Adrenal gland (tissue), 12 donors: ENCODE data around the gene BMPR1B. TPM values are rescaled to one million over a fixed set of nuclear protein-coding genes. Genes with fewer than 3 reads are reported as not detected.
"Not testable (repeated sequence)": the region's sequence is repeated elsewhere in the genome, so short reads cannot be mapped to it uniquely, and the experiment has no call there.

Experiments used
- DNase-seq, 7 donors: peaks; one replicate each; pipeline ENCODE4 v3.0.0-alpha.2; 2019 to 2020
- H3K27ac ChIP-seq, 5 donors: fragments of 200-600 bp; sonication (generic) in 4 of 5; 1 replicate in 3 of 5; 2 replicates in 2 of 5; pipeline versions ENCODE4 v1.5.1 to v1.8.0; 2016 to 2020; ENCODE audit warnings: mild to moderate bottlenecking in 1 of 5
- H3K27me3 ChIP-seq: fragments of 200-600 bp; 2 replicates; pipeline ENCODE4 v1.8.0; 2021
- H3K36me3 ChIP-seq, 2 donors: fragments of 200-600 bp; replicated peaks in 1 of 2; 1 replicate in 1 of 2; 2 replicates in 1 of 2; pipeline versions ENCODE4 v1.5.1 to v1.8.0; 2018 to 2022
- H3K4me1 ChIP-seq, 2 donors: fragments of 200-600 bp; replicated peaks in 1 of 2; 1 replicate in 1 of 2; 2 replicates in 1 of 2; pipeline versions ENCODE4 v1.5.1 to v1.8.0; 2018 to 2021
- H3K4me3 ChIP-seq, 4 donors: fragments of 200-600 bp; sonication (generic) in 3 of 4; one replicate each; pipeline ENCODE4 v1.5.1; 2016 to 2018
- H3K9me3 ChIP-seq, 3 donors: fragments of 200-600 bp; sonication (generic) in 1 of 3; replicated peaks in 1 of 3; 1 replicate in 2 of 3; 2 replicates in 1 of 3; pipeline versions ENCODE4 v1.5.1 to v1.8.0; 2016 to 2021
- POLR2A ChIP-seq, 2 donors: fragments of 450-650 bp; IDR thresholded peaks; one replicate each; pipeline ENCODE4 v1.6.1; 2017; ENCODE audit warnings: antibody characterized with exemption in 2 of 2, mild to moderate bottlenecking in 2 of 2, moderate library complexity in 1 of 2
- WGBS, 4 donors: extraction: QIAGEN DNeasy Blood & Tissue Kit in 2 of 4; methylation state at CpG; one replicate each; pipeline versions ENCODE4 v1.1.5 to v1.1.7; 2013 to 2017; 5-methylcytosine and 5-hydroxymethylcytosine counted together
- intact Hi-C, 2 donors: fragments of 100-400 bp; cut with DNase I; formaldehyde crosslinking; loops; one replicate each; pipeline versions ENCODE4 v1.14.1 to v1.15.0; 2022 to 2023
- polyA plus RNA-seq, 3 donors: library from polyadenylated mRNA; stranded (reverse); fragments of 200-250 nt in 2 of 3; fragments of 350-450 nt in 1 of 3; fragmentation: Illumina TruSeq in 1 of 3; extraction: RNeasy Lipid Tissue Mini Kit (QIAGEN cat#74804) in 1 of 3; gene quantifications; one replicate each; pipeline ENCODE4 v1.2.3, GENCODE V29; 2013 to 2014
- total RNA-seq, 9 donors: library from RNA; depleted of rRNA in 4 of 9; stranded (reverse); fragments of >200 nt in 4 of 9; fragments of 120-200 nt in 1 of 9; fragmentation: NEBNext Ultra II Directional in 1 of 9; extraction: Animal tissue kit (Norgen Biotek cat#: 25700) in 1 of 9; gene quantifications; one replicate each; pipeline versions ENCODE4 v1.1.0 to v1.2.4, GENCODE V29; 2013 to 2023
- TF ChIP-seq, protein P1 (sequence below), 6 experiments: fragments of 450-650 bp in 4 of 6; fragments of 200-600 bp in 2 of 6; sonication (generic) in 1 of 6; IDR thresholded peaks; 1 replicate in 5 of 6; 2 replicates in 1 of 6; pipeline versions ENCODE4 v1.5.1 to v1.8.0; 2016 to 2021; ENCODE audit warnings: antibody characterized with exemption in 6 of 6, mild to moderate bottlenecking in 2 of 6, moderate library complexity in 1 of 6
- donor health status: healthy with polysubstance abuse.
- donor health status: Bipolar disorder and iron deficiency.
- donor health status: DM: yes; HTN: yes; CAD: no.
- donor health status: DM: no; HTN: no; CAD: no.
- donor health status: DM: no; HTN: no; CAD: no.
- donor health status: DM: yes; HTN: yes; CAD: no.

The BMPR1B gene
- total and polyA plus RNA-seq, 12 donors, result 0.94 to 22.2 (median 6.2) TPM

DNA sequence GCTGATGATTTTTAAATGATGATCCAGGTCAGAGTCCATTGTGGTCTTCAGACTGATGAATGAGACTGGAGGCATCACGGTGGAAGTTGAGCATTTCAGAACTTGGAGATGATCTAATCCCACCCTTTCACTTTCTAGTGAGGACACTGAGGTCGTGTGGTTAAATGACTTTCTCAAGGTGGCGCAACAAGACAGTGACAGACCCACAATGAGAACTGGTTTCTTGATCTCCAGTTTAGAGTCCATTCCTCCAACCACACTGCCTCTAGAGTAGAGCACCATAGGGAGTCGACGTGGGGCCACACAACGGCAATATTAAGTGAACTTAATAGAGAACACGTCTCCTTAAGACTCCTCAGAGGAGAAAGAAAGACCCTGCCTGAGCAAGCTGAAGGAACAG is 410.1 kb downstream of the BMPR1B start:
- no peak overlapping the region for H3K27ac ChIP-seq
- H3K36me3 ChIP-seq, result no peaks in the 10 kb centered on the region
- no peak overlapping the region for H3K4me3 ChIP-seq
- intact Hi-C loops, result loop anchor here in 1 of 2 donors (10.0 kb wide), 1 partner anchor 867 kb away; no protein-coding TSS in a partner anchor
- 81 to 89% (median 86%) methylated on average over 7 of the region's 7 CpGs for WGBS, 4 donors
- no peaks in the 10 kb centered on the region for H3K4me1 ChIP-seq
- TF ChIP-seq, protein P1, sequence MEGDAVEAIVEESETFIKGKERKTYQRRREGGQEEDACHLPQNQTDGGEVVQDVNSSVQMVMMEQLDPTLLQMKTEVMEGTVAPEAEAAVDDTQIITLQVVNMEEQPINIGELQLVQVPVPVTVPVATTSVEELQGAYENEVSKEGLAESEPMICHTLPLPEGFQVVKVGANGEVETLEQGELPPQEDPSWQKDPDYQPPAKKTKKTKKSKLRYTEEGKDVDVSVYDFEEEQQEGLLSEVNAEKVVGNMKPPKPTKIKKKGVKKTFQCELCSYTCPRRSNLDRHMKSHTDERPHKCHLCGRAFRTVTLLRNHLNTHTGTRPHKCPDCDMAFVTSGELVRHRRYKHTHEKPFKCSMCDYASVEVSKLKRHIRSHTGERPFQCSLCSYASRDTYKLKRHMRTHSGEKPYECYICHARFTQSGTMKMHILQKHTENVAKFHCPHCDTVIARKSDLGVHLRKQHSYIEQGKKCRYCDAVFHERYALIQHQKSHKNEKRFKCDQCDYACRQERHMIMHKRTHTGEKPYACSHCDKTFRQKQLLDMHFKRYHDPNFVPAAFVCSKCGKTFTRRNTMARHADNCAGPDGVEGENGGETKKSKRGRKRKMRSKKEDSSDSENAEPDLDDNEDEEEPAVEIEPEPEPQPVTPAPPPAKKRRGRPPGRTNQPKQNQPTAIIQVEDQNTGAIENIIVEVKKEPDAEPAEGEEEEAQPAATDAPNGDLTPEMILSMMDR (IDR thresholded peaks at IDR 0.05), result no peak
- TF ChIP-seq POLR2A (IDR thresholded peaks at IDR 0.05), result no peak
- DNase-seq, result no peak
- H3K9me3 ChIP-seq, result no peaks in the 10 kb centered on the region
- H3K27me3 ChIP-seq, result no peaks in the 10 kb centered on the region

DNA sequence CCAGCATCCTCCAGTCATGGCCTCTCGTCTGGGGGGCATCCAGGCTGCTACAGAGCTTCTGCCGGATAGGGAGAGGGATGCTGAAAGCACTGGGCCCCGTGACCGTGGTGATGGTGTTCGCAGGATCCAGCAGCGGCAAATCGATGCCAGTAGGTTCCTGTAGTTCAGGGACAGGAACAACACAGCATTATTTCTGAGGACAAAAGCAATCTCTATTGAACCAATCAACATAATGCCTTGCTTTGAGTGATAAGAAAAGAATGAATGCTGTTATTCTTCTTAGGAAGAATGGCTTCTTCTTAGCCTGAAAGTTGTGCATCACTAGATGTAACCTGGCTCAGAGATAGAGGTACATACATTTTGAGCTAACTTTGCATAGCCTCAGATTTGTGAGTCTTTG is 412.4 kb downstream of the BMPR1B start:
- DNase-seq, result no peak
- H3K9me3 ChIP-seq, result no peaks in the 10 kb centered on the region
- no peak overlapping the region for H3K27ac ChIP-seq
- no peak overlapping the region for H3K4me3 ChIP-seq
- 85 to 97% (median 95%) methylated on average over 6 to 7 of the region's 7 CpGs for WGBS, 4 donors
- no peaks in the 10 kb centered on the region for H3K36me3 ChIP-seq
- H3K27me3 ChIP-seq, result no peaks in the 10 kb centered on the region
- intact Hi-C loops, result no loop called here
- no peaks in the 10 kb centered on the region for H3K4me1 ChIP-seq
- TF ChIP-seq, protein P1 (IDR thresholded peaks at IDR 0.05), result no peak
- TF ChIP-seq POLR2A (IDR thresholded peaks at IDR 0.05), result no peak

DNA sequence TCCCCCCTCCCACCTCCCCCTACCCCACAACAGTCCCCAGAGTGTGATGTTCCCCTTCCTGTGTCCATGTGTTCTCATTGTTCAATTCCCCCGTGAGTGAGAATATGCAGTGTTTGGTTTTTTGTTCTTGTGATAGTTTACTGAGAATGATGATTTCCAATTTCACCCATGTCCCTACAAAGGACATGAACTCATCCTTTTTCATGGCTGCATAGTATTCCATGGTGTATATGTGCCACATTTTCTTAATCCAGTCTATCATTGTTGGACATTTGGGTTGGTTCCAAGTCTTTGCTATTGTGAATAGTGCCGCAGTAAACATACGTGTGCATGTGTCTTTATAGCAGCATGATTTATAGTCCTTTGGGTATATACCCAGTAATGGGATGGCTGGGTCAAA is 413.6 kb downstream of the BMPR1B start:
- H3K27ac ChIP-seq, DNase-seq, H3K9me3 ChIP-seq, H3K36me3 ChIP-seq, intact Hi-C loops, H3K27me3 ChIP-seq, H3K4me3 ChIP-seq, H3K4me1 ChIP-seq: not testable (repeated sequence)
- WGBS, 4 donors, result 88 to 100% (median 97%) methylated on average over 1 of the region's 3 CpGs

DNA sequence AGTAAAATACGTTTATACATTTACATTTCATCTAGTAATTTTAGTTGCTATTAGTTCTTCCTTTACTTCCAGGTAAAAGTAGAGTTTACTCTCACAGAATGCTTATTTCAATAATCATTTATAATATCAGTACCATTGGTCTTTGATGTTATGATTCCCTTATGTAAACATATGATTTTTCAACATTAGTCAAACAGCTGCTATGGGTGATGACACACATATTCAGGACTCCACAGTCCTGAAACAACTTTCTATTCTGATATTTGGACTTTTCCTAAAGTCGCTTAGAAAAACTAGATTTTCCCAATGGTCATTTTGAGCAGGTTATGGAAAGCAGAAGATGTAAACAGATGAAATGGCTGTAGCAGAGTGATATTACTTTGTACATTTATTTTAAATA is 421.2 kb downstream of the BMPR1B start:
- H3K4me1 ChIP-seq, result peaks cover 0 to 9% of the 10 kb centered on the region in 2 donors
- H3K36me3 ChIP-seq, result no peaks in the 10 kb centered on the region
- no peaks in the 10 kb centered on the region for H3K27me3 ChIP-seq
- 76 to 87% (median 82%) methylated on average over 2 of the region's 2 CpGs for WGBS, 4 donors
- H3K9me3 ChIP-seq, result no peaks in the 10 kb centered on the region
- TF ChIP-seq, protein P1 (IDR thresholded peaks at IDR 0.05), result no peak
- no peak for TF ChIP-seq POLR2A (IDR thresholded peaks at IDR 0.05)
- no peak overlapping the region for H3K4me3 ChIP-seq
- DNase-seq, result no peak
- intact Hi-C loops, result no loop called here
- H3K27ac ChIP-seq, result no peak overlapping the region

DNA sequence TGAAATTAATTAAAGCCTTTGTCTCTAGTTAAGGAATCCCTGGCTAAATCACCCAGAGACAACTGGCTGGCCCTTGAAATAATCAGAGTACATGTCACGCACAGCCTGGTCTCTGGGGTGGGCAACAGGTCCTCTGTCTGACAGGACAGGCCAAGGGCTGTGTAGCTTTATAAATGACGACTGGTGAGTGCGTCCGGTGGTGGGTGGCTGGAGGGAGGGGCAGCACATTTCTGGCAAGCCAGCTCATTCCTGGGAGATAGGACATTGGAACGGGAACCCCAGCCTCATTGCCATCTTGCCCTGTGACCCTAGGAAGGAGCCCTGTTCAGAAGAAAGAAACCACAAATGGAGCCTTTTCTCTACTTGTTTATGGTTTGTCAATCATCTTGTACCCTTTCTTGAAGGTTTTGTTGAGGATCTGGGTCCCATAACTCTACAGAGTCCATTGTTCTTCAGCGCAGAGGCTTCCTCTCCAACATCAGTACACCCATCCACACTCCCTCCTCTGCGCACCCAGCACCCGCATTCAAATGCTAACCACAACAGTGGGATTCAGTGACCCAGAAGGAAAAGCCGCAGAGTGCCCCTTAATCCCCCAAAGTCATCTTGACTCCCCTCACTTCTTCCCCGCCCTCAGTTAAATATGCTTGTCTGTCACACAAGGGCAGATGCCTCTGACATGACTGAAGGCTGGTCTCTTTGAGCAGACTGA is 422.9 kb downstream of the BMPR1B start:
- 83 to 98% (median 90%) methylated on average over 9 to 10 of the region's 10 CpGs for WGBS, 4 donors
- intact Hi-C loops, result loop anchor here in 1 of 2 donors (10.0 kb wide), 1 partner anchor 364 kb away; the partner anchor contains the start of gene UNC5C

More for the DNA sequence above, 422.9 kb downstream of the BMPR1B start:
- no peak for DNase-seq
- H3K9me3 ChIP-seq, result no peaks in the 10 kb centered on the region
- no peak overlapping the region for H3K4me3 ChIP-seq
- no peak overlapping the region for H3K27ac ChIP-seq
- TF ChIP-seq, protein P1 (IDR thresholded peaks at IDR 0.05), result no peak
- TF ChIP-seq POLR2A (IDR thresholded peaks at IDR 0.05), result no peak
- no peaks in the 10 kb centered on the region for H3K36me3 ChIP-seq
- H3K4me1 ChIP-seq, result peaks cover 0 to 9% of the 10 kb centered on the region in 2 donors
- no peaks in the 10 kb centered on the region for H3K27me3 ChIP-seq
